ENCODE results near the gene PRRT1. TPM values are rescaled to one million over a fixed set of nuclear protein-coding genes. Genes with fewer than 3 reads are reported as not detected.

PRRT1 gene
- total and polyA plus RNA-seq, 8 donors, result 0.18 to 6.0 (median 1.4) TPM; not detected in 2

DNA sequence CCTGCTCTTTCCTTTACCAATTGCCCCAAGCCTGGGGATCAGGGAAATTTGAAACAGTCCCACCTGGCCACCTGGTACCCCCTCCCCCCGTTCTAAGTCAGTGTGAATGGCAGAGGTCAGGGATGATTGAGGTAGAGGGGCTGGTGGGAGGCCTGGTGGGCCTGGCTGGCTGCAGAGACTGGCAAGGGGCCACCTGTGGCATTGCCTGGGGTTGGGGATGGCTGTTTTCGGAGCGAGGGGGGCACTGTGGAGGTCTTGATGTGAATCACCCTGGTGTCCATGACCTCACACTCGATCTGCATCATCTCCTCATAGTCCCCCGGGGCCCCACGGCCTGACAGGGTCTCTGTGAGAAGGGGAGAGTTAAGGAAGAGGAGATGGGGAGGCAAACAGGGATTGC is 36.1 kb downstream of the PRRT1 start:
- TF ChIP-seq EP300 (IDR thresholded peaks at IDR 0.05) (no peak), POLR2A (IDR thresholded peaks at IDR 0.05) (no peak), POLR2AphosphoS5 (IDR thresholded peaks at IDR 0.05) (no peak)
- TF ChIP-seq, protein P1, sequence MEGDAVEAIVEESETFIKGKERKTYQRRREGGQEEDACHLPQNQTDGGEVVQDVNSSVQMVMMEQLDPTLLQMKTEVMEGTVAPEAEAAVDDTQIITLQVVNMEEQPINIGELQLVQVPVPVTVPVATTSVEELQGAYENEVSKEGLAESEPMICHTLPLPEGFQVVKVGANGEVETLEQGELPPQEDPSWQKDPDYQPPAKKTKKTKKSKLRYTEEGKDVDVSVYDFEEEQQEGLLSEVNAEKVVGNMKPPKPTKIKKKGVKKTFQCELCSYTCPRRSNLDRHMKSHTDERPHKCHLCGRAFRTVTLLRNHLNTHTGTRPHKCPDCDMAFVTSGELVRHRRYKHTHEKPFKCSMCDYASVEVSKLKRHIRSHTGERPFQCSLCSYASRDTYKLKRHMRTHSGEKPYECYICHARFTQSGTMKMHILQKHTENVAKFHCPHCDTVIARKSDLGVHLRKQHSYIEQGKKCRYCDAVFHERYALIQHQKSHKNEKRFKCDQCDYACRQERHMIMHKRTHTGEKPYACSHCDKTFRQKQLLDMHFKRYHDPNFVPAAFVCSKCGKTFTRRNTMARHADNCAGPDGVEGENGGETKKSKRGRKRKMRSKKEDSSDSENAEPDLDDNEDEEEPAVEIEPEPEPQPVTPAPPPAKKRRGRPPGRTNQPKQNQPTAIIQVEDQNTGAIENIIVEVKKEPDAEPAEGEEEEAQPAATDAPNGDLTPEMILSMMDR (IDR thresholded peaks at IDR 0.05), result no peak
- WGBS, 5 donors, result 84 to 89% (median 86%) methylated on average over 6 of the region's 6 CpGs
- Histone ChIP-seq H3K9me3 (no peaks in the 10 kb centered on the region), H3K4me3 (no peak overlapping the region), H3K27ac (peak overlapping the region in 3 of 5 donors; percentile 7 to 85 (median 75)), H3K36me3 (peaks cover 39 to 62% (median 57%) of the 10 kb centered on the region in 4 donors), H3K4me1 (peaks cover 25 to 62% (median 40%) of the 10 kb centered on the region in 4 donors), H3K27me3 (no peaks in the 10 kb centered on the region)
- intact Hi-C loops (cut with DNase I; ENCODE audit: low total_unique reads), result loop anchor here (5.0 kb wide), 1 partner anchor 37 kb away; the partner anchor contains the start of genes PPT2 and PRRT1
- DNase-seq, result no peak

DNA sequence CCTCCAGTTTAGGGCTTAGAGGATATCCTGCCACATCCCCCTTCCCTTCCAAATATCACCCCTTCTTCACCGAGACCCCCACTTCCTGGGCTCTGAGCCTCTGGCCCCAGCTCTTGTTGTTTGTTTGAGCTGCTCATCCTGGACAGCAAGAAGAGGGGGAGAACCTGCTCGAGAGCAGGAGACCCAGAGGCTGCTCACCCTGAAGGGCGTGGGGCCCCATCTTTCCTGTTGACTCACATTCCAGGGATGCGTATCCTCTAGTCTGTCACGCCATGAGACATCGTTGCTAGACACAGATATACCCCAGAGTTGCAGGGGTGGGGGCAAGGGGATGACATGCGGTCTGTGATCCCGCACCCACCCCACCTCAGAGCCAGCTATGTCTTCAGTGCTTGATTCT is 36.9 kb downstream of the PRRT1 start:
- H3K4me1 ChIP-seq, result peaks cover 32 to 66% (median 46%) of the 10 kb centered on the region in 4 donors
- intact Hi-C loops (cut with DNase I; ENCODE audit: low total_unique reads), result loop anchor here (5.0 kb wide), 1 partner anchor 38 kb away; the partner anchor contains the start of genes PPT2 and PRRT1
- no peak overlapping the region for H3K4me3 ChIP-seq
- peak overlapping the region in 4 of 5 donors; percentile 7 to 85 (median 78) for H3K27ac ChIP-seq
- H3K36me3 ChIP-seq, result peaks cover 30 to 54% (median 49%) of the 10 kb centered on the region in 4 donors
- no peak for DNase-seq
- H3K27me3 ChIP-seq, result no peaks in the 10 kb centered on the region
- no peaks in the 10 kb centered on the region for H3K9me3 ChIP-seq
- WGBS, 5 donors, result 70 to 82% (median 75%) methylated on average over 8 of the region's 8 CpGs
- no peak for TF ChIP-seq POLR2AphosphoS5 (IDR thresholded peaks at IDR 0.05)
- TF ChIP-seq, protein P1 (IDR thresholded peaks at IDR 0.05), result no peak
- no peak for TF ChIP-seq POLR2A (IDR thresholded peaks at IDR 0.05)
- TF ChIP-seq EP300 (IDR thresholded peaks at IDR 0.05), result no peak

- intact Hi-C loops (cut with DNase I; ENCODE audit: low total_unique reads), result no loop called here
- H3K27ac ChIP-seq, result peak overlapping the region; percentile 70 to 85 (median 76)
- WGBS, 5 donors, result 59 to 75% (median 69%) methylated on average over 9 of the region's 9 CpGs
- peaks cover 29 to 66% (median 45%) of the 10 kb centered on the region in 4 donors for H3K4me1 ChIP-seq
- peaks cover 26 to 44% (median 40%) of the 10 kb centered on the region in 4 donors for H3K36me3 ChIP-seq
- peaks cover 0 to 5% (median 0%) of the 10 kb centered on the region in 3 donors for H3K27me3 ChIP-seq
- TF ChIP-seq POLR2A (IDR thresholded peaks at IDR 0.05), result no peak
- TF ChIP-seq POLR2AphosphoS5 (IDR thresholded peaks at IDR 0.05), result peak; percentile 10 to 54 (median 44)
- TF ChIP-seq, protein P1 (IDR thresholded peaks at IDR 0.05), result peak in 1 of 7 experiments; percentile 19
- TF ChIP-seq EP300 (IDR thresholded peaks at IDR 0.05), result no peak
- no peak overlapping the region for H3K4me3 ChIP-seq
- DNase-seq, result peak; percentile 50 to 93
- no peaks in the 10 kb centered on the region for H3K9me3 ChIP-seq
Observed at GRCh38 chr6:32113386-32114352, 38.1 kb downstream of the PRRT1 start.

- H3K4me1 ChIP-seq, result peaks cover 37 to 74% (median 56%) of the 10 kb centered on the region in 4 donors
- no peak for TF ChIP-seq EP300 (IDR thresholded peaks at IDR 0.05)
- no peak for TF ChIP-seq POLR2A (IDR thresholded peaks at IDR 0.05)
- TF ChIP-seq POLR2AphosphoS5 (IDR thresholded peaks at IDR 0.05), result no peak
- TF ChIP-seq, protein P1 (IDR thresholded peaks at IDR 0.05), result no peak
- DNase-seq, result peak in 1 of 2 donors; percentile 87
Observed at GRCh38 chr6:32112431-32112980, 39.2 kb downstream of the PRRT1 start.

More at GRCh38 chr6:32112431-32112980, 39.2 kb downstream of the PRRT1 start:
- peaks cover 0 to 5% (median 0%) of the 10 kb centered on the region in 3 donors for H3K27me3 ChIP-seq
- intact Hi-C loops (cut with DNase I; ENCODE audit: low total_unique reads), result no loop called here
- H3K36me3 ChIP-seq, result peaks cover 15 to 33% (median 29%) of the 10 kb centered on the region in 4 donors
- 48 to 65% (median 62%) methylated on average over 9 of the region's 9 CpGs for whole genome bisulfite sequencing, 5 donors
- no peaks in the 10 kb centered on the region for H3K9me3 ChIP-seq
- no peak overlapping the region for H3K4me3 ChIP-seq
- H3K27ac ChIP-seq, result peak overlapping the region in 4 of 5 donors; percentile 75 to 85 (median 79)

Data from stomach (tissue), 9 donors.